Right ventricle myocardium inferior (tissue), 1 donor: ENCODE data around the gene UPK1A. TPM values are rescaled to one million over a fixed set of nuclear protein-coding genes. Genes with fewer than 3 reads are reported as not detected.
A peak's percentile ranks its signal among the peaks of the same experiment; 100 is the strongest.
"Not testable (repeated sequence)": the region's sequence is repeated elsewhere in the genome, so short reads cannot be mapped to it uniquely, and the experiment has no call there.

Source experiments
- ATAC-seq: fragments of 200-7000 bp; cut with Tn5 transposase; one replicate; pipeline ENCODE4 v1.9.1; 2020; ENCODE audit warnings: mild to moderate bottlenecking, moderate library complexity
- DNase-seq: peaks from one replicate; pipeline ENCODE4 v3.0.0; 2021; ENCODE audit errors: missing footprints
- intact Hi-C: fragments of 100-400 bp; cut with DNase I; formaldehyde crosslinking; loops from one replicate; pipeline ENCODE4 v1.11.0; 2022
- total RNA-seq: library from RNA; stranded (reverse); fragmentation: NEBNext Ultra II Directional; extraction: Animal tissue kit (Norgen Biotek cat#: 25700); gene quantifications from one replicate; pipeline ENCODE4 v1.2.1, GENCODE V29; 2021
- donor health status: DM: no; HTN: yes; CAD: no; lungs with severe emphysema.

UPK1A gene
- total RNA-seq, 1 donor from 2014 or later: not detected

GRCh38 chr19:35670686-35671085 is 4.4 kb downstream of the UPK1A start:
- no peak for ATAC-seq
- DNase-seq: no peak
- intact Hi-C loops: no loop called here

- ATAC-seq (no peak), DNase-seq (no peak)
- intact Hi-C loops: no loop called here
Measured at GRCh38 chr19:35671818-35672217, 5.5 kb downstream of the UPK1A start.

- ATAC-seq: peak; percentile 68
- intact Hi-C loops: no loop called here
- no peak for DNase-seq
Measured at GRCh38 chr19:35673121-35673804, 6.9 kb downstream of the UPK1A start.

- intact Hi-C loops: no loop called here
- ATAC-seq: no peak
- no peak for DNase-seq
Measured at GRCh38 chr19:35675589-35676140, 9.3 kb downstream of the UPK1A start.

GRCh38 chr19:35689836-35690235 is 23.5 kb downstream of the UPK1A start:
- ATAC-seq (no peak), DNase-seq (no peak)
- intact Hi-C loops: loop anchor here (5.0 kb wide), 1 partner anchor 132 kb away; no protein-coding TSS in a partner anchor

GRCh38 chr19:35691106-35691505 is 24.8 kb downstream of the UPK1A start:
- intact Hi-C loops: loop anchor here (5.0 kb wide), 1 partner anchor 131 kb away; no protein-coding TSS in a partner anchor
- ATAC-seq, DNase-seq: not testable (repeated sequence)

GRCh38 chr19:35692010-35692409 is 25.7 kb downstream of the UPK1A start:
- no peak for ATAC-seq
- intact Hi-C loops: loop anchor here (5.0 kb wide), 1 partner anchor 130 kb away; no protein-coding TSS in a partner anchor
- DNase-seq: no peak

- peak; percentile 40 for ATAC-seq
- DNase-seq: no peak
- intact Hi-C loops: loop anchor here (1.0 to 5.0 kb wide), 2 partner anchors 24 to 129 kb away; no protein-coding TSS in a partner anchor
Measured at GRCh38 chr19:35693422-35693821, 27.1 kb downstream of the UPK1A start.

GRCh38 chr19:35693835-35694599 is 27.7 kb downstream of the UPK1A start:
- ATAC-seq (peak; percentile 99), DNase-seq (peak; percentile 89)
- intact Hi-C loops: loop anchor here (1.0 to 5.0 kb wide), 3 partner anchors 23 to 237 kb away; no protein-coding TSS in a partner anchor

- ATAC-seq (no peak), DNase-seq (no peak)
- intact Hi-C loops: loop anchor here (2.0 kb wide), 1 partner anchor 235 kb away; no protein-coding TSS in a partner anchor
Measured at GRCh38 chr19:35695895-35696422, 29.6 kb downstream of the UPK1A start.

GRCh38 chr19:35696835-35697234 is 30.5 kb downstream of the UPK1A start:
- intact Hi-C loops: no loop called here
- DNase-seq (no peak), ATAC-seq (no peak)

- peak; percentile 97 for DNase-seq
- intact Hi-C loops: loop anchor here (1.0 kb wide), 1 partner anchor 14 kb away; no protein-coding TSS in a partner anchor
- peak; percentile 99 for ATAC-seq
Measured at GRCh38 chr19:35702223-35703012, 36.1 kb downstream of the UPK1A start.

- intact Hi-C loops: no loop called here
- ATAC-seq (no peak), DNase-seq (no peak)
Measured at GRCh38 chr19:35703343-35703742, 37.0 kb downstream of the UPK1A start.

- ATAC-seq (no peak), DNase-seq (no peak)
Measured at GRCh38 chr19:35704218-35704617, 37.9 kb downstream of the UPK1A start, which contains the start of gene ZBTB32. TSS of gene ZBTB32 (plus strand) at chr19:35704558. CDS start at chr19:35714627, 10,069 bp downstream.

GRCh38 chr19:35708391-35708790 is 42.1 kb downstream of the UPK1A start:
- intact Hi-C loops: no loop called here
- DNase-seq: no peak
- ATAC-seq: no peak

More at GRCh38 chr19:35704218-35704617, 37.9 kb downstream of the UPK1A start, which contains the start of gene ZBTB32:
- intact Hi-C loops: no loop called here

- DNase-seq: no peak
- intact Hi-C loops: no loop called here
- ATAC-seq: no peak
Measured at GRCh38 chr19:35710784-35711723, 44.7 kb downstream of the UPK1A start.
